ENCODE measurements around the gene C15orf39.
"Not testable (repeated sequence)": the region's sequence is repeated elsewhere in the genome, so short reads cannot be mapped to it uniquely, and the experiment has no call there.

C15orf39 gene

DNA sequence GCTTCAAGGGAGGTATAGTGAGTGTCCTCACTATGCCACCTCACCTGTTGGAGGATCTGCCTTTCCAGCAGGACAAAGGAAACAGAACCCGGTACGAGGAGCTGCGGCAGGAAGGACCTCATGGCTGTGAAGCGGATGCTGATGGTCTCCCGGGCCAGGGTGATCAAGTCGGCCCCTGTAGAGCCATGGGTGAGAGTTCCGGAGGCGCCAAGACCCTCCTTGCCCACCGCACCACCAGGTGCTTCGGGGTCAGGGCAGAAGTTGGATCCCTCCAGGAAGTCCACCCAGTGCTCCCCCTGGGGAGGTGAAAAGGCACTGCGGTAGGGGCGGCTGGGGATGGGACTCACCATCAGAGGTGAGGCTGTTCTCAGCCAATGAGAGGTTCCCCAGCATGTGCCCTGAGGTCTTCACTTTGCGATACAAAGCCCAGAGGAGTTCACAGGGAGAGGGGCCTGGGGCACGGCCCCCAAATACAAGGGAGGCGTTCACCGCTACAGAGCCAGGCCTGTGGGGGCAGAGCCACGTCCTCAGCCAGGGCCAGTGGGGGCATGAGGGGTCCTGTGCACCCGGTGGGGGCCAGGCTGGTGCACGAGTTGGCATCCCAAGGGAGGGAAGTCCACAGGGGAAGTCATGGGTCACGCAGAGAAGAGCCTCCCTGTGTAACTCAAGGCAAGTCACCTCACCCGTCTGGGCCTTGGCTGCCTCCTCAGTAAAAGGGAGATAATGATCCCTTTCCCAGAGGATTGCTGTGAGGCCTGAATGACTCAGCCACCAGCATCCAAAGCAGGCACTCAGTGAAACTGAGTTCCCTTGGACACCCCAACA is 27.7 kb downstream of the C15orf39 start:
- no peak for DNase-seq (ENCODE audit: low read depth in 2 of 3, low spot score in 1 of 3)

DNA sequence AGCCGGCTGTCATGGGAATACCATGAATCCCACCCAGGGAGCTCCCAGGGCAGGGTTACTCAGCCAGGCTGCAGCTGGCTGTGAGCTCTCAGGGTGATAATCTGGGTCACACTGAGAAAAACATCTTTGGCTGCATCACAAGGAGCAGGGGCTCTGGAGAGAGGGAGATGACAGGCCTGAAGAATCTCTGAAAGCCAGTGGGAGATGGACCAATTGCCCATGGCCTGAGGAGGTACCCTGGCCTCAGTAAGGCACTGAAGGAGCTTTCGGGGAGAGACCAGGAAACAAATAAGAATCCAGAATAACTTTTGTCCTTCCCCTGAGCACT is 28.3 kb downstream of the C15orf39 start:
- no peak for DNase-seq (ENCODE audit: low read depth in 2 of 3, low spot score in 1 of 3)

DNA sequence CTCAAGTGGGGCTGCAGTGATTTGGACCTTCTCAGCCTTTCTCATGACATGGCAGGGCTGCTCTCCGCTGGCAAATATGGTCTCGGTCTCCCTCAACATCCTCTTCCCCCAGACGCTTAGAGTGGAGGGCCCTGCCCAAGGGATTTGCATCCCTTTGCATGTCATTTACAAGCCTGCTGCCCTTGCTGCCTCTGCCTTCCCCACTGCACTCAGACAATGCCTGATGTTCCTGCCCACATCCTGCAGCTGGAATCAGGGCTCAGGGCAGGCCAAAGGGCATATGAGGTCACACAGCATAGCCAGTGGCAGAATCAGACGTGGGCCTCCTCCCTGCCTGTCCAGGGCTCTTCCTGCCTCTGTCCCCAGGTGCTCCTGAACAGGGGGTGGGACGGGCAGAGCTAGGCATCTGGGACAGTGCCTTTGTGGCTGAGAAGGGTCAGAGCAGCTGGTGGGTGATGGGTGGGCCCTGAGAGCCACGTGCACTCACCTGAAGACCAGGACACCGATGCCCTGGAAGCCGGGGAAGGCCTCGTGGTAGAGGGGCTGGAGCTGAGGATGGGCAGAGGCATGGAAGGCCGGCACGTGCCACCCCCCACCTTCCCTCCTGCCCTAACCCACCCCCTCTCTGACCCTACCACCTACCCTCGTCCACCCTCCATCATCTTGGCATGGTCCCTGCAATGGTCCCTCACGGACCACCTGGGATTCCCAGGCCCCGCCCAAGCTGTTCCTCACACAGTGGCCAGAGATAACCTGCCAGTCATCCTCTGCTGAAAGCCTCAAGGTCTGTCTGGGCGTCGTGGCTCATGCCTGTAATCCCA is 29.1 kb downstream of the C15orf39 start:
- no peak for DNase-seq (ENCODE audit: low read depth in 2 of 3, low spot score in 1 of 3)

DNA sequence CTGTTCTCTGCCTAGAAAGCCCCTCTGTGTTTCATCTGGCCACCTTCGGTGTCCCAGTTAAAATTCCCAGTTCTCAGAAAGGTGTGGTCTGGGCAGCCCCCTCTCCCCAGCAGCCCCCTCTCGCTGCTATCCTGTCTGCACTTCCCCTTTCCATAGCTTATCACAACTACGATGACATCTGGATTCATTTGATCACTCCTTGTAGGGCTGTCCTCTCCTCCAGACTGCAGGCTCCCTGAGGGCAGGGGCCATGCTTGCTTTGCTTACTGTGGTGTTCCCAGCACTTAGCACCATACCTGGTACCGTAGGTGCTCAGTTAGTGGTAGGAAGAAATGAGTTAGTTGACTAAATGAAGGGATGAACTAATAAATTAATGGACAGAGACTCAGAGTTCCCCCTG is 30.2 kb downstream of the C15orf39 start:
- no peak for DNase-seq (ENCODE audit: low read depth in 2 of 3, low spot score in 1 of 3)

GRCh38 chr15:75232252-75232813 is 30.7 kb downstream of the C15orf39 start:
- DNase-seq (ENCODE audit: low read depth in 2 of 3, low spot score in 1 of 3), result no peak

GRCh38 chr15:75232826-75233503 is 31.3 kb downstream of the C15orf39 start:
- DNase-seq (ENCODE audit: low read depth in 2 of 3, low spot score in 1 of 3), result no peak

DNA sequence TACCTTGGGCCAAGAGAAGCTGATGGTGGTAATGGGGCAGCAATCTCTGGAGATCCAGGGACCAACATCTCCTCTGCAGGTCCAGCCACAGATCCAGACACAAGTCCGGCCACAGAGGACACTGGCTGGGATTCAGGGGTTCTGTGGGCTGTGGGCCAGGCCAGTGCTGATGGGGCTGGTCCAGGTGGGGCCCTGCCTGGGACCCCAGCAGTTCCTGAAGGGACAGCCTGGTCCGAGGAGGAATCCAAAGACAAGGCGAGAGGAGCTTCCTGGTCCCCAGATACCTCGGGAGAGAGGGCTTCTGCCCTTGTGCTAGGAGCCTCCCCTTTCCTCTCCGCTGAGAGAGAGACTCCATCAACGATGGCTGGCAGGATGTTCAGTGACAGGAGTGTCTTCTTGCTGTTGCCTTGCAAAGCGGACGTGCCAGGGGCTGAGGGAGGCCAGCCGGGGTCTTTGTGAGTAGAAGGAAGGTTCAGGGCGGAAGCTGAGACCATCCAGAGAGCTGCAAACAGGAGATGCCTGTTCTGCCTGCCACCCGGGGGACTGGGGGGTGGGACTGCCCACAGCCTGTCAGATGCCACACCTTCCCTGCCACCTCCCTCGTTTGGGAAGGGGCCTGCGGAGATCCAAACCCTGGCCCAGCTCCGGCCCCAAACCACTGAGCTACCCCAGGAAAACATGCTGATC is 32.0 kb downstream of the C15orf39 start:
- no peak for DNase-seq (ENCODE audit: low read depth in 2 of 3, low spot score in 1 of 3)

DNA sequence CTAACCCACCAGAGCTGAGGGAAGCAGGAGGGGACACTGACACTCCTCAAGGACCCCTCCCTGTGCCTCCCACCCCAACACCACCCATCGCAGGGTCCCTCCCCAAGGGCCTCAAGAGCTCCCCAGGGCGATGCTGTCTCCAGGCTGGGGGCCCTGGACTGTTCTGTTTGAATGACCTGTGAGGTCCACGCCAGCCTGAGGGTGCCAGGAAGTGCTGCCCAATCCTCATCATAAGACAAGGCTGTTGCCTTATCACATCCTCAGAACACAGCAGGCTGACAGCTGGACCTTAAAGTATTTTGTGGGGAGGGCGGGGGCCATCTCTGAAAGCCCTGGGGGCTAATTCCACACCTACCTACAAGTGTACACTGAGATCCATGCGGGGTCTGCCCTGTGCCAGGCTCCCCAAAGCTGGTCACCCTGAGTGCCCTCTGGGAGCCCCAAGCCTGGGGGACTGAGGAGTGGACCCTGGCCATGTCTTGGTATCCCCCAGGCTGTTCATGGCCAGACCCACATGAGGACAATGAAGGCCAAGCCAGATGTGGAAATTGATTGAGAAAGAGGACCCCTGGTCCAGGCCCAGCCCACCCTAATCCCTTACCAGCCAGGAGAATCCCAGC is 32.6 kb downstream of the C15orf39 start:
- DNase-seq (ENCODE audit: low read depth in 2 of 3, low spot score in 1 of 3), result no peak

GRCh38 chr15:75235051-75235673 is 33.5 kb downstream of the C15orf39 start:
- no peak for DNase-seq (ENCODE audit: low read depth in 2 of 3, low spot score in 1 of 3)

GRCh38 chr15:75235760-75236729 is 34.4 kb downstream of the C15orf39 start:
- DNase-seq (ENCODE audit: low read depth in 2 of 3, low spot score in 1 of 3), result no peak

DNA sequence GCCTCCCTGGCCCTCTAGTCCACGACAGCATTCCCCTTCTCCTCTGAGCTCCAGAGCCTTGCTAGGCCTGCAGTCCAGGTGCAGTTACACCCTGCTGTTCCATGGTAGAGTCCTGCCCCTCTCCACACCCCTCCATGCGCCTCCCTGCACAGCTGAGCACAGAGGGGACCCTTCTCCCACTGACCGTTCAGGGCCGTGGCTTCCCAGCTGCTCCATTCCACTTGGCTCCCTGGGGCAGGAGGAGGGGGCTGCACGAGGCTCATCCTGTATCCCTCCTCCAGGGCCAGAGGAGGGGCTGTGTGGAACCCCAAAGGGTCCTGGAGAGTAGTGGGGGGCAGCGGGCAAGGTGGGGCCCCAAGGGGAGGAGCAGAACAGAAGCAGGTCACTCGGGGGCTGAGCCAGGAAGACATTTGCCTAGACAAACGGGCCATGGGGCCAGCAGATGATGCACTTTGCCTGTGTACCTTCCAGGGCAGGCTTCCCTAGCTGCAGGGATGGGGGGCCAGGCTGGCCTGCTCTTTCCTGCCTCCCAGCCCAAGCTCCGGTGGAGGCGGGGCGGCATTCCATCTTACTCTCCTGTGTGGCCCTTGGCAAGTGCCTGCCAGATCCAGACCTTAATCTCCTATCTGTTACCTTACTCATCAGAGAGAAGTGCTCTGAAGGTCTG is 35.8 kb downstream of the C15orf39 start:
- no peak for DNase-seq (ENCODE audit: low read depth in 2 of 3, low spot score in 1 of 3)

DNA sequence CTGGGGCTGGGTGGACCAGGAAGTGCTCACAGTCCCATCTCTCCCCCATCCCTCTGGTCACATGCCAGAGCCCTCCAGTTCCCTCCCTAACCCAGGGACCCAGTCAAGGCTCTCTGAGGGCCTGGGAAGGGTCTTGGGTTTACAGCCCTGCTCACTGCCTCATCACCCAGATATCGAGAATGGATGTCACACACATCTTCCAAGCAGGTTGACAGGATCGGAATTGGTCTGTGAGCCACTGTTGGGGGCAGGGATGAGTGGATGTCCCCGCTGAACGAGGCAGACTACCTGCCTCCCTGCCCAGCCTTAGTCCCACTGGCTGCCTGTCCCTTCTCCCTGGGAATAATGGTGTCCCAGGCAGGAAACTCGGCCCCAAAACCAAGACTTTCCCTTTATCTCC is 36.5 kb downstream of the C15orf39 start:
- no peak for DNase-seq (ENCODE audit: low read depth in 2 of 3, low spot score in 1 of 3)

- DNase-seq (ENCODE audit: low read depth in 2 of 3, low spot score in 1 of 3), result not testable (repeated sequence)
Measured at GRCh38 chr15:75245741-75246140, 44.1 kb downstream of the C15orf39 start.

- DNase-seq (ENCODE audit: low read depth in 2 of 3, low spot score in 1 of 3), result not testable (repeated sequence)
Measured at GRCh38 chr15:75248991-75249390, 47.3 kb downstream of the C15orf39 start.

- no peak for DNase-seq (ENCODE audit: low read depth in 2 of 3, low spot score in 1 of 3)
Measured at GRCh38 chr15:75249726-75250125, 48.0 kb downstream of the C15orf39 start.

DNA sequence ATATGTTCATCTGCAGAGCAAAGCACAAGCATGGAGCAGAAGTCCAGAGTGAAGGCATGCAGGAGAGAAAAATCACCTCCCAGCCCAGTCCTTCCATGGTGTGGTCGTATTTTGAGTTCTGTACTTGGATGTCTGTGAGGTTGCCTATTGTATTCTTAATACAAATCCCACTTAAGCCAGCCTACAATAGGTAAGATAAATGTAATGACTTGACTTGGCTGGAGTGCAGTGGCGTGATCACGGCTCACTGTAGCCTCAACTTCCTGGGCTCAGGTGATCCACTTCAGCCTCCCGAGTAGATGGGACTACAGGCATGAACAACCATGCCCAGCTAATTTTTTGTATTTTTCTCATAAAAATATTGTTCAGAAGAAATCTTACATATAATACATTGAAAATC is 49.7 kb downstream of the C15orf39 start:
- DNase-seq (ENCODE audit: low read depth in 2 of 3, low spot score in 1 of 3), result not testable (repeated sequence)

GRCh38 chr15:75252285-75252684 is 50.6 kb downstream of the C15orf39 start:
- not testable (repeated sequence) for DNase-seq (ENCODE audit: low read depth in 2 of 3, low spot score in 1 of 3)

- DNase-seq (ENCODE audit: low read depth in 2 of 3, low spot score in 1 of 3), result not testable (repeated sequence)
Measured at GRCh38 chr15:75258034-75258433, 56.4 kb downstream of the C15orf39 start, which contains the start of gene GOLGA6C. Gene GOLGA6C (plus strand): TSS chr15:75258334. CDS start chr15:75258599, 265 bp downstream.
